Measurements from ENCODE around the gene ZP3.
"Not testable (repeated sequence)": the region's sequence is repeated elsewhere in the genome, so short reads cannot be mapped to it uniquely, and the experiment has no call there.

ZP3 gene

DNA sequence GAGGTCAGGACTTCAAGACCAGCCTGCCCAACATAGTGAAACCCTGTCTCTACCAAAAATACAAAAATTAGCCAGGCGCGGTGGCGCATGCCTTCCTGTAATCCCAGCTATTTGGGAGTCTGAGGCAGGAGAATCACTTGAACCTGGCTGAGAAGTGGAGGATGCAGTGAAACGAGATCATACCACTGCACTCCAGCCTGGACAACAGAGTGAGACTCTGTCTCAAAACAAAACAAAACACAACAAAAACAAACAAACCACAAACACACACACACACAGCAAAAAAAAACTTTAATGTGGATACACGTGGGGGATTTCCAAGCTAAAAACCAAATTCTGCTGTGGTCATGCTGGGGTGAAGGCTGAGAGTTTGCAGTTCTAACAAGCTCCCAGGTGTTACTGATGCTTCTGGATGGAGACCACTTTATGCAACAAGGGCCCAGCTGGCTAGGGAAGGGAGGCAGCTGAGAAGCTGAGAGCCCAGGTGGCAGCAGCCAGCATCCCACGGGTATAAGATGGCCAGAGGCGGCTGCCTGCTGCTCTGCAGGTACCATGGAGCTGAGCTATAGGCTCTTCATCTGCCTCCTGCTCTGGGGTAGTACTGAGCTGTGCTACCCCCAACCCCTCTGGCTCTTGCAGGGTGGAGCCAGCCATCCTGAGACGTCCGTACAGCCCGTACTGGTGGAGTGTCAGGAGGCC lies at the start of gene ZP3:
Gene ZP3, plus strand, starts transcription at position 538 of the 699 bp plus-strand sequence. Its CDS starts 15 bp downstream, at position 553.
- DNase-seq (ENCODE audit: low read depth): no peak

DNA sequence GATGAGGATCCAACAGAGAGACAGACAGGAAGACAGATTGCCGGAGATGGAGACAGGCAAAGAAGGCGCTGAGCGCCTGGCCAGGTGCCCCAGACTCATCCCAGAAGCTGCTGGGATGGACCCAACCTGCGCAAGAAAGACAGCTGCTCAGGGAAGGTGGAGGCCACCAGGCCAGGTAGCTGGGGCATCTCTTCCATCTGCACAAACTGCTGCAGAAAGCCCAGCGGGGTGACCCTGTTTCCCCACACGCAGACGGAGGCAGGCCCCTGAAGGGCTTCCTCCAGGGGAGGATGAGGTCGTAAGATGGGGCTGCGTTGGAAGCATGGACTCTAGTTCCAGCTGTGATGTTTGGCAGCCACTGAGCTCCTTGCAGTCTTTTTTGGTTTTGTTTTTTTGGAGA lies 49.5 kb upstream of the ZP3 start:
- no peak for DNase-seq (ENCODE audit: low read depth)

DNA sequence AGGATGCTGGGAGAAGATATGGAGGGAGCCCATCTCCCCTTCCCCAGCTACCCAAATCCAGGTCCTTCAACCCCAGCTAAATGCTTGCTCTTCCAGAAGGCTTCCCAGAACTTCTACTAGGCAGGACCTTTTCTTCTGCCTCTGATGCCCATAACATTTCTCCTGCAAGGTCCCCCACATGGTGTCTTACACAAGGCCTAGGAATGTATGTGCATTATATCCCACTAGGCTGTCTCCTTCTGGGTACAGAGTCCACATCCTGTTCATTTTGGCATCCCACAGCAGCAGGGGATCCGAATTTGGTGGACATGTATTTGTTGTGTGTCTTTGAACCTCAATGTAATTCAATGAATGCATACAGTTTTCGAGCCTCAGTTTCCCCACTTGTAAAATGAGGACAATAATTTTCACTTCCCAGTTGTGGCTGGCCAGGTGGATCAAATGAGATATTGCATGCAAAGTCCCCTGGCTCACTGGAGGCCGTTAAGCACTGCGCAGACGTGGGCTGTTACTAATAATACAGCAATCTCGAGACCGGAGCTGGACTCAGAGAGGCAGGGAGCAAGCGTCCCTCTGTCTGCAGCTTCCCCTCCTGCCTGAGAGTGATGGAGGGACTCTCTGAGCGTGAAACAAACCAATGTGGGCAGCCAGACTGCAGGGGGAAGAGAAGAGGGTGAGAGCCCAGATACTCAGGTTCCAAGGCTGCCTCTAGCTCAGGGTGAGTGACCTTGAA lies 47.4 kb upstream of the ZP3 start:
- DNase-seq (ENCODE audit: low read depth): peak; percentile 44

DNA sequence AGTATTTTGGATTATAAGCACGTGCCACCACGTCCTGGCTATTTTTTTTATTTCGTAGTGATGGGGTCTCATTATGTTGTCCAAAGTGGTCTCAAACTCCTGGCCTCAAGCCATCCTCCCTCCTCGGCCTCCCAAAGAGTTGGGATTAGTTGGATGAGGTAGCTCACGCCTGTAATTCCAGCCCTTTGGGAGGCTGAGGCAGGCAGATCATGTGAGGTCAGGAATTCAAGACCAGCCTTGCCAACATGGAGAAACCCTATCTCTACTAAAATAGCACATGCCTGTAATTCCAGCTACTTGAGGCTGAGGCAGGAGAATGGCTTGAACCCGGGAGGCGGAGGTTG lies 44.2 kb upstream of the ZP3 start:
- DNase-seq (ENCODE audit: low read depth): peak; percentile 72

DNA sequence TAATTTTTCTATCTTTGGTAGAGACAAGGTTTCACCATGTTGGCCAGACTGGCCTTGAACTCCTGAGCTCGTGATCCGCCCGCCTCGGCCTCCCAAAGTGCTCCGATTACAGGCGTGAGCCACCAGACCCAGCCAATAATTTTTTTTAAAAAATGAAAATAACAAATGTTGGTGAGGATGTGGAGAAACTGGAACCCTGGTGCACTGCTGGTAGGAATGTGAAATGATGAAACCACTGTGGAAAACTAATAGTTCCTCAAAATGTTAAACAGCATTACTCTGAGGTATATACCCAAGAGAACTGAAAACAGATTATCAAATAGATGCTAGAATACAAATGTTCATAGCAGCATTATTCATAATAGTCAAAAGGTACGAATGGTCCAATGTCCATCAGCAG lies 42.9 kb upstream of the ZP3 start:
- DNase-seq (ENCODE audit: low read depth): no peak

DNA sequence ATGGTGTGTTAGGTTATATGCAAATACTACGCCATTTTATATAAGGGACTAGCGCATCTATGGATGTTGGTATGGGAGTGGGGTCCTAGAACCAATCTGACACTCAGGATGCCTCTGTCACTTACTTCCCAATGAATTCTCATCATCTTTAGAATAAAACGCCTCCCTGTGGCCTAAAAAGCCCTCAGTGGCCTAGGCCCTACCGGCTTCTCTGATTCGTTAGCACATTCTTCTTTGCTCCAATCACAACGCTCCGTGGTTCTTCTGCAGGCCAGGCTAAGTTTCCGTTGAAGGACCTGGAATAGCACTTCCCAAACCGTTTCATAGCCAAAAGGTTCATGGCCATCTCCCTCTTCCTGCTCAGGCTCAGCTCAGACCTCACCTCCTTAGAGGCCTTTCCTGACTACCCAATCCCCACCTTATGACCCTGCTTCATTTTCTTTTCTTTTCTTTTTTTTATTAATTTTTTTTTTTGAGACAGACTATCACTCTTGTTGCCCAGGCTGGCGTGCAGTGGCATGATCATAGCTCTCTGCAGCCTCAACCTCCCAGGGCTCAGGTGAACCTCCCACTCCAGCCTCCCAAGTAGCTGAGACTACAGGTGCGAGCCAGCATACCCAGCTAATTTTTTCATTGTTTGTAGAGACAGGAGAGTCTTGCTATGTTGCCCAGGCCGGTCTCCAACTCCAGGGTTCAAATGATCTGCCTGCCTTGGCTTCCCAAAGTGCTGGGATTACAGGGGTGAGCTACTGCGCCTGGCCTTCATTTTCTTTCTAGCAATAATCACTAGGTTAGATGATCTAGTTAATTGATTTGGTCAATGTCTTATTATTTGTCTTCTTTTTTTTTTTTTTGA lies 41.4 kb upstream of the ZP3 start:
- no peak for DNase-seq (ENCODE audit: low read depth)

DNA sequence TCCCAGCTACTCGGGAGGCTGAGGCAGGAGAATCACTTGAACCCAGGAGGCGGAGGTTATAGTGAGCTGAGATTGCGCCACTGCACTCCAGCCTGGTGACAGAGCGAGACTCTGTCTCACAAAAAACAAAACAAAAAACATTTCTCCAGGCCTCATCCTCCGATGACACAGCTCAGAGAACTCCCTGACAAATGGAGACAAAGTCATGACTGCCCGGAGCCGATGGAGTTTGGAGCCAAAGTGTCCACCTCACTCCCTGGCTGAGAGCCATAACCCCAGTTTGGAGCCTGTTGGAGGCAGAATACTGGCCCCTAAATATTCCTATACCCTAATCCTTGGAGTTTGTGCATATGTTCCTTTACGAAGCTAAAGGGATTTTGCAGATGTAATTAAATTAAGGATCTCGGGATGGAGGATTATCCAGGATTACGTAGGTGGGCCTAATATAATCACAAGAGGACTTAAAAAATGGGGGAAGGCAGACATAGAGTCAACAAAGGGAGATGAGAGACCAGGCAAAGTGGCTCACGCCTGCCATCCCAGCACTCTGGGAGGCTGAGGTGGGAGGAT lies 38.0 kb upstream of the ZP3 start:
- no peak for DNase-seq (ENCODE audit: low read depth)

DNA sequence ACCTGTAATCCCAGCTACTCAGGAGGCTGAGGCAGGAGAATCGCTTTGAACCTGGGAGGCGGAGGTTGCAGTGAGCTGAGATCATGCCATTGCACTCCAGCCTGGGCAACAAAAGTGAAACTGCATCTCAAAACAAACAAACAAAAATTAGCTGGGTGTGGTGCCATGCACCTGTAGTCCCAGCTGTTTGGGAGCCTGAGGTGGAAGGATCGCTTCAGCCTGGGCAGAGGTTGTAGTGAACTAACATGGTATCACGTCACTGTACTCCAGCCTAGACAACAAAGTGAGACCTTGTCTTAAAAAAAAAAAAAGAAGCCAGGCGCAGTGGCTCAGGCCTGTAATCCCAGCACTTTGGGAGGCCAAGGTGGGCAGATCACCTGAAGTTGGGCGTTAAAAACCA lies 37.0 kb upstream of the ZP3 start:
- DNase-seq (ENCODE audit: low read depth): not testable (repeated sequence)

DNA sequence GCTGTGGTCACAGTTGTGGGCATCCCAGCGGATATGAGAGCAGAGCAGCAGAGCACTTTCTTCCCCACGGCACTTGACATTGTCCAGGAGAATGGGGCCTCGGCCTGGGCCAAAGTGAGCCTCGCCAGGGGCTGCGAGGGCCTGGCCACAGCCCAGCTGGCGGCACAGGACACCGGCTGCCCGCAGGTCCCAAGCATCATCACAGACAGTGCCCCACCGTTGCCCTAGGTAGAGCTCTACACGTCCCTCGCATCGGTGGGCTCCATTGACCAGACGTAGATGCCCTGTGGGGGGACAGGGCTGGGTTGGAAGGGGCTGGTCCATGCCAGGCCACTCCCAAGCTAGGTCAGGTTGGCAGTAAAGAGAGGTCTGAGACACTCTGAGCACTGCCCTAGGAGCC lies 34.7 kb upstream of the ZP3 start:
- DNase-seq (ENCODE audit: low read depth): no peak

DNA sequence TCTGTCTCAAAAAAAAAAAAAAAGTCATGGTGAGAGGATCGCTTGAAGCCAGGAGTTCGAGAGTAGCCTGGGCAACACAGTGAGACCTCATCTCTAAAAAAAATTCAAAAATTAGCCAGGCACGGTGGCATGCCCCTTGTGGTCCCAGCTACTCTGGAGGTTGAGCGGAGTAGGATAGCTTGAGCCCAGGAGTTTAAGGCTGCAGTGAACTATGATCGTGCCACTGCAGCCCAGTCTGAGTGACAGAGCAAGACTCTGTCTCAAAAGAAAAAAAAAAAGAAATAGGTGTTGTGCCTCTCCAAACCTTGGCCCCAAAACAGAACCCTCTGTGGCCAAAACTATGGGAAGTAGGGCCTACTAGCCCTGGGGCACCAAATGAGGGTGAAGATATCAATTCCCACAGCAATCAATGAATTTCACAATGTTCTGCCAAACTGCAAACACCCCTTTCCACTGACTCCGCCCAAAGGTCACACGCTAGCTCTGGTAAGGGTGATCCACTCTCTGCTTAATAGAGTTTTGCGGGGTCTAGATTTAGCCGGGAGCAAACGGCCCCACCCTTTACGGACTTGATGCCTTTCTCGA lies 32.1 kb upstream of the ZP3 start:
- no peak for DNase-seq (ENCODE audit: low read depth)

DNA sequence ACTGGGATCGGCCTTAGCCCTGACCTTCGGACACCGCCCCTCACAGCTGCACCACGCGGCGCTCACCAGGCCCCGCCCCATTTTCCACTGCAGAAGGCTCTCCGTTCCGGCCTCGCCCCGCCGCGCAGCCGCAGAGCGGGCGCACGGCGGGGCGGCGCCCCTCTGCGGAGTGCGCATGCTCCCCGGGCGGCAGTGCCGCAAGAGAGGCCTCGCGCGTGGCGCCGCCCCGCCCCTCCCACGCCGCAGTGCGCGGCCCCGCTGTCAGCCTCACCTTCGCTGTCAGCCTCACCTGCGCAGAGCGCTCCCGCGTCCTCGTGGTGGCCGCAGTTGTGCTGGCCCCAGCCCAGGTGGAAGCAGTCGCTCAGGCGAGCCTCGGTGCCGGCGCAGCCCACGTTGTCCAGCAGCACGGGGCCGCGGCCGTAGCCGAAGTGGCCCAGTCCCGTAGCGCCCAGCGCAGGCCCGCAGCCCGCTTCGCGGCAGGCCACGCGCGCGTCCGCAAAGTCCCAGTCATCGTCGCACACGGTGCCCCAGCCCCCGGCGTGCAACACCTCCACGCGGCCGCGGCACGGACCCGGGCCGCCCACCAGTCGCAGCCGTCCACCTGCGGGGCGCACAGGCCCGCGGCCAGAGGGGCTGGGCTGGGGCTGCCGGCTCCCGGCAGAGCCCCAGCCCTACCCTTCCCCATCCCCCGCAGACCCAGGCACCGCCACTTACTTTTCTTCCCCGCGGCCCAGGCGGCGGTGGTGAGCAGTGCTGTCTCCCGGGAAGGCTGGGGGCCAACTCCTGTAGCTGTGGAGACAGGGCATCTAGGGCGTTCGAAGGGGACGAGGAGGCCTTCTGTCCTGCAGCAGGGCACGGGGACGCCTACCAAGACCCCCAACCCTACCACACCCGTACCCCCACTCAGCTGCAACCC lies 31.4 kb upstream of the ZP3 start:
- DNase-seq (ENCODE audit: low read depth): peak; percentile 87

DNA sequence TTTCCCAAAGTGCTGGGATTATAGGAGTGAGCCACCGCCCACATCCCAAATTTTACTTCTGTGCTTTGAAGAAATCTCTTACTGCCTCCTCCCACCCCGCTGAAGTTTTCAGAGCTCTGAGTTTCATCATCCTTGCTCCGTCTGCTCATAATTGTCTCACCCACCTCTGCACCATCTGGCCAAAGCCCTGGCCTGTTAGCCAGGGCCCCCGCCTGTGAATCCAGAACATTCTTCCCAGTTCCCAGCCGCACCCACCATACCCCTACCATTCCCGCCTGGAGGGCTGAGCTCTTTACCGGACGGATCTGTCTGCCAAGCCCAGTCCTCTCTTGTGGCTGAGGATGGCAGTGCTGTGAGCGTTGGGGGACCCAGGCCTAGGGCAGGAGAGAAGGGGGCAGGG lies 29.8 kb upstream of the ZP3 start:
- no peak for DNase-seq (ENCODE audit: low read depth)

DNA sequence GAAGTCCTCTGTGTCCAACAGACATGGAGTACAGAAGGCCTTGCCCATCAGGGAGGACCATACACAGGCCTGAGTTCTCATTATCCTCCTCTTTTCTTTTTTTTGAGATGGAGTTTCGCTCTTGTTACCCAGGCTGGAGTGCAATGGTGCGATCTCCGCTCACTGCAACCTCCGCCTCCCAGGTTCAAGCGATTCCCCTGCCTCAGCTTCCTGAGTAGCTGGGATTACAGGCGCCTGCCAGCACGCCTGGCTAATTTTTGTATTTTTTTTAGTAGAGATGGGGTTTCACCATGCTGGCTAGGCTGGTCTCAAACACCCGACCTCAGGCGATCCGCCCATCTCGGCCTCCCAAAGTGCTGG lies 29.2 kb upstream of the ZP3 start:
- DNase-seq (ENCODE audit: low read depth): not testable (repeated sequence)

DNA sequence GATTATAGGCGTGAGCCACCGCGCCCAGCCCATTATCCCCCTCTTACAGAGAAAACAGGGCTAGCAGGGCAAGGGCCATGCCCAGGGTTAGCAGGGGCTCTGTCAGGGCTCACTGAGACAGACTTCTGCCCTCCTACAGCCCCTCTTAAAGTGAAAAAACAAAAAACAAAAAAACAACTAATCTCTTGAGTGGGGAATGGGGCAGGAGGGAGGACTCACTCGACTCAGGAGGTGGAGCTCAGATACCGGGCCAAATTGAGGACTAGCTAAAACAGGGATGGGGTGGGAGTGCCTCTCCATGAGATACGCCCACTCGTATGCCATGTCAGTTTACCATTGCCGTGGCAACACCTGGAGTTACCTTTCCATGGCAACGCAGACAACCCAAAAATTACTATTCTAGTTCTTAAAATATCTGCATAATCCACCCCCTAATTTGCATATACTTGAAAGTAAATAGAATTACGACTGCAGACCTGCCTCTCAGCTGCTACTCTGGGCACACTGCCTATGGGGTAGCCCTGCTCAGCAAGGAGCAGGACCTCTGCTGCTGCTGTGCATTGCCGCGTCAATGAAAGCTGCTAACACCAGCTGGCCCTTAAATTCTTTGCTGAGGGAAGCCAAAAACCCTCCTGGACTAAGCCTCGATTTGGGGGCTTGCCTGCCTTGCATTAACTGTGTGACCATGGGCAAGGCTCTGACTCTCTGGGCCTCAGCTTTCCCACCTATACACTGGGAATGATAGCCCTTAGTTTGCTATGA lies 28.6 kb upstream of the ZP3 start:
- no peak for DNase-seq (ENCODE audit: low read depth)

DNA sequence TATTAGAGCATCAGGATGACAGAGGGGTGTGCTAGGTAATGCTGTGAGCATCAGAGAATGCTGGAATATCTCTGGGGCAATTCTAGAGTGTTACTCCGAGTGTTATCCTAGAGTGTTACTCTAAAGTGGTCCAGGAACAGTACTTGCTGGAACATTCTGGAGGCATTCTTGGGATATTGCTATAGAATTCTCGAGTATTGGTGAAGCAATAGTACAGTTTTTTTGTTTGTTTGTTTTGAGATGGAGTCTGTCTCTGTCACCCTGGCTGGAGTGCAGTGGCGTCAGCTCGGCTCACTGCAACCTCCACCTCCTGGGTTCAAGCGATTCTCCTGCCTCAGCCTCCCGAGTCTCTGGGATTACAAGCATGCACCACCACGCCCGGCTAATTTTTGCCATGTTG lies 27.9 kb upstream of the ZP3 start:
- no peak for DNase-seq (ENCODE audit: low read depth)

DNA sequence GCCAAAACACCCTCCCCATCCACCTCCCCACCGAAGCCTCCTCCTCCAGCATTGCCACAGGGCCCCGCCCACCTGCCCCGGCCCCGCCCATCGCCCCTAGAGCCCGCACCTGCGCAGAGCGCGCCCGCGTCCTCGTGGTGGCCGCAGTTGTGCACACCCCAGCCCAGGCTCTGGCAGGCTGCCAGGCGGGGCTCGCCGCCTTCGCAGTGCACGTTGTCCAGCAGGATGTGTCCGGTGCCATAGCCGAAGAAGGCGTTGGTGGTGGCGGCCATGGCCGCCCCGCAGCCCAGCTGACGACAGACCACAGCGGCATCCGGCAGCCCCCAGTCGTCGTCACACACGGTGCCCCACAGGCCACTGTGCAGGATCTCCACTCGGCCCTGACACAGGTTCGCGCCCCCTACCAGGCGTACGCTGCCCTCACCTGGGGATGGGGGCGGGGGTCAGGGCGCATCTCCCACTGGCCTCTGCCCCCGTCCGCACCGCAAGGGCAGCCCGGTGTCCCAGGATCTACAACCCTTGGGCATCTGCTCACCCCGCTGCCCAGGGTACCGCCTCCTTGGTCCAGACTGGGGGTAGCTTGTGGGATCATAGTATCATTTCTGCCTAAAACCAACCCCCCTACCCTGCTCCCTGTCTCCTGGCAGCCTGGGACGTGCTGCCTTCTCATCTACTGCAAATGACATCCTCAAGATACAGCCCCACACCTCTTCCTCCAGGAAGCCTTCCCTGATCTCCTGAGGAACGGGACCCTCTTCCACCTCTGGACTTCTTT lies 27.2 kb upstream of the ZP3 start:
- DNase-seq (ENCODE audit: low read depth): peak; percentile 48

DNA sequence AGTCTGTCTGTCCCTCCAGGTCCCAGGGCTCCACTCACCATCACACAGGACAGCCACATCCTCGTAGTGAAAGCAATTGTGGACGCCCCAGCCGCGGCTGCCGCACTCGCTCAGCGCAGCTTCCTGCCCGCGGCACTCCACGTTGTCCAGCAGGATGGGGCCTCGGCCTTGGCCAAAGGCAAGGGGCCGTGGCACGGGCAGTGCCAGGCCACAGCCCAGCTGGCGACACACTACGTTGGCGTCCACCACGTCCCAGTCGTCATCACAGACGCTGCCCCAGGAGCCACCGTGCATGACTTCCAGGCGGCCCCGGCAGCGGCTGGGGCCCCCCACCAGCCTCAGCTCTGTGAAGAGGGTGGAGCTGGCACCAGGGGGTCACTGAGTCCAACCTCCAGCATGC lies 24.5 kb upstream of the ZP3 start:
- DNase-seq (ENCODE audit: low read depth): no peak

DNA sequence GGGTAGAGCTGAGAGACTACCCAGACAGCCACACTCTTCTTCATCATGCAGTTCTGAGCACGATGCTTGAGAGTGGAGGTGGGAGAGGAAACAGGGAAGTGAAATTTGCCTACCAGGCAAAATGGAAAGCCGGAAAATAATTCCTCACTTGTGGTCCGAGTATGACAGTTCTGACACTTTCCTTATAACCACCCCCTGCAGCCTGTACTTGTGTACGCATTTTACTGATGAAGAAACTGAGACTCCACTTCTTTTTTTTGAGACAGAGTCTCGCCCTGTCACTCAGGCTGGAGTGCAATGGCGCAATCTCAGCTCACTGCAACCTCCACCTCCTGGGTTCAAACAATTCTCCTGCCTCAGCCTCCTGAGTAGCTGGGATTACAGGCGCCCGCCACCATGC lies 21.7 kb upstream of the ZP3 start:
- not testable (repeated sequence) for DNase-seq (ENCODE audit: low read depth)

DNA sequence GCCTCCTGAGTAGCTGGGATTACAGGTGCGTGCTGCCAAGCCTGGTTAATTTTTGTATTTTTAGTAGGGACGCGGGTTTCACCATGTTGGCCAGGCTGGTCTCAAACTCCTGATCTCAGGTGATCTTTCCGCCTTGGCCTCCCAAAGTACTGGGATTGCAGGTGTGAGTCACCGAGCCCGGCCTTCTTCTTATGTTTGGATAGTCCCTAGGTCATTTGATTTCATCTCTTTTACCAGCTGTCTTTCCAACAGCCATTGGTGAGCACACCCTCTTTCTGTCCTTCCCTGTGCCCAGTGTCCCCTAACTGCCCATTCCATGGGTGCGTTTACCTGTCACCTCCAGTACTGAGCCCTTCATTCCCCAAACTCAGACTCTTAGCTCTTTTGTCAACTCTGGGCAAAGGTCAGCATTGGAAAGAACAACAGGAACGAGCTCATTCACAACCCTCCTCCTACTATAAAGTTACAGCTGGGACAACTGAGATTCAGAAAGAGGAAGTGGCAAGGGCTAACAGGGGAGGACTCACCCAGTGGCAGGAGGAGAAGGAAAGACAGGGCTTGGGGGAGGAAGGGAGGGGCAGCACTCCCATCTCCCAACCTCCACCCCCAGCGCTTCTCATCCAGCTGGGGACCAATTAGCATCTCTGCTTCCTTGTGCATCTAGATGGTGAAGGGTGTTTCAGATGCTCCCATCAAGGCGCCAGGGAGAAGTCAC lies 20.8 kb upstream of the ZP3 start:
- DNase-seq (ENCODE audit: low read depth): no peak

Measured in fibroblast of gingiva (primary cell).